DMS79 treated with DMSO at 0.1 percent for 48 hours (cell line): ENCODE measurements around the gene AGO1.
"Not testable (repeated sequence)": the region's sequence is repeated elsewhere in the genome, so short reads cannot be mapped to it uniquely, and the experiment has no call there.

Source experiments
- DNase-seq: peaks from one replicate; lab custom pipeline; 2025; lab: John Stamatoyannopoulos, UW

Gene AGO1

GRCh38 chr1:35869245-35869950 lies 13.6 kb upstream of the AGO1 start:
- DNase-seq, result not testable (repeated sequence)

- DNase-seq, result no peak
Measured at GRCh38 chr1:35870651-35871309, 12.2 kb upstream of the AGO1 start.

- no peak for DNase-seq
Measured at GRCh38 chr1:35873243-35873750, 9.7 kb upstream of the AGO1 start.

GRCh38 chr1:35874115-35874514 lies 8.9 kb upstream of the AGO1 start:
- not testable (repeated sequence) for DNase-seq

- DNase-seq, result no peak
Measured at GRCh38 chr1:35876988-35877387, 6.0 kb upstream of the AGO1 start.

GRCh38 chr1:35881850-35882273 lies 1.1 kb upstream of the AGO1 start:
- DNase-seq, result no peak

- no peak for DNase-seq
Measured at GRCh38 chr1:35882586-35882944, 444 bp upstream of the AGO1 start.

GRCh38 chr1:35883635-35884101 lies 659 bp downstream of the AGO1 start:
- DNase-seq, result peak; percentile 43

GRCh38 chr1:35884934-35885333 lies 1.9 kb downstream of the AGO1 start:
- DNase-seq, result no peak

GRCh38 chr1:35885961-35886558 lies 3.1 kb downstream of the AGO1 start:
- DNase-seq, result no peak

GRCh38 chr1:35886577-35887431 lies 3.8 kb downstream of the AGO1 start:
- no peak for DNase-seq

GRCh38 chr1:35887508-35887907 lies 4.5 kb downstream of the AGO1 start:
- DNase-seq, result no peak

- no peak for DNase-seq
Measured at GRCh38 chr1:35888255-35888654, 5.2 kb downstream of the AGO1 start.

- DNase-seq, result not testable (repeated sequence)
Measured at GRCh38 chr1:35888981-35889380, 6.0 kb downstream of the AGO1 start.

GRCh38 chr1:35893051-35893879 lies 10.3 kb downstream of the AGO1 start:
- DNase-seq, result no peak

- DNase-seq, result no peak
Measured at GRCh38 chr1:35894183-35894582, 11.2 kb downstream of the AGO1 start.

GRCh38 chr1:35894656-35895055 lies 11.6 kb downstream of the AGO1 start:
- DNase-seq, result no peak

- no peak for DNase-seq
Measured at GRCh38 chr1:35899941-35900340, 16.9 kb downstream of the AGO1 start.

- DNase-seq, result no peak
Measured at GRCh38 chr1:35901235-35901634, 18.2 kb downstream of the AGO1 start.

GRCh38 chr1:35902671-35903070 lies 19.7 kb downstream of the AGO1 start:
- DNase-seq, result no peak

- no peak for DNase-seq
Measured at GRCh38 chr1:35914717-35915116, 31.7 kb downstream of the AGO1 start.
